Endothelial cell of umbilical vein (primary cell): Measurements from ENCODE around the gene FAM53B. TPM values are rescaled to one million over a fixed set of nuclear protein-coding genes. Genes with fewer than 3 reads are reported as not detected.
A peak's percentile ranks its signal among the peaks of the same experiment; 100 is the strongest.

Experiments used
- BruUV-seq: library from RNA; stranded (reverse); fragments of 400-500 nt; replicated peaks from 2 replicates; lab custom pipeline; 2021; lab: Mats Ljungman, UMichigan
- CTCF ChIA-PET: fragments of 300-600, 350-600 bp; sonication (Branson Sonifier 250); formaldehyde crosslinking; loops from one replicate; lab custom pipeline; 2021; ENCODE audit warnings: antibody characterized with exemption, inconsistent platforms; lab: Charles Lee
- POLR2A ChIA-PET: fragments of 300-600, 350-600 bp; sonication (Branson Sonifier 250); formaldehyde crosslinking; loops from one replicate; lab custom pipeline; 2021; ENCODE audit warnings: antibody characterized with exemption, inconsistent platforms; lab: Charles Lee
- DNase-seq: peaks from one replicate; pipeline ENCODE4 v3.0.0-alpha.2; 2011; ENCODE audit warnings: low read depth, low spot score
- FAIRE-seq: peaks from 2 replicates; lab custom pipeline; 2011; peaks lifted over from hg19 to GRCh38; lab: Jason Lieb, UNC
- H2AFZ ChIP-seq: 2 replicates; pipeline ENCODE4 v1.6.0; 2012; ENCODE audit warnings: low read depth, low read length, control low read depth, inconsistent platforms
- H3K27ac ChIP-seq: 2 replicates; pipeline ENCODE4 v1.5.1; 2011; ENCODE audit warnings: low read depth, mild to moderate bottlenecking, control low read depth, low read length, moderate library complexity; ENCODE audit not compliant: insufficient read depth
- H3K27me3 ChIP-seq, 2 experiments: 2 replicates each; pipeline versions ENCODE4 v1.6.0 to v1.6.1; 2011; ENCODE audit warnings: low read length in 2 of 2, mixed read lengths in 1 of 2; ENCODE audit not compliant: control insufficient read depth in 2 of 2, insufficient read depth in 2 of 2
- H3K36me3 ChIP-seq, 2 experiments: 2 replicates in 1 of 2; 3 replicates in 1 of 2; pipeline ENCODE4 v1.5.1; 2011; ENCODE audit warnings: low read length in 2 of 2, mild to moderate bottlenecking in 1 of 2, moderate library complexity in 1 of 2; ENCODE audit not compliant: control insufficient read depth in 2 of 2, insufficient read depth in 2 of 2; ENCODE audit errors: extremely low read depth in 1 of 2
- H3K4me1 ChIP-seq: 3 replicates; pipeline ENCODE4 v1.5.1; 2011; ENCODE audit warnings: mild to moderate bottlenecking, low read length; ENCODE audit not compliant: control insufficient read depth, insufficient read depth; ENCODE audit errors: extremely low read depth
- H3K4me2 ChIP-seq: 2 replicates; pipeline ENCODE4 v1.6.1; 2011; ENCODE audit warnings: low read length, control low read depth, mixed read lengths; ENCODE audit not compliant: insufficient read depth
- H3K4me3 ChIP-seq, 3 experiments: fragments of 200-600 bp in 1 of 3; sonication (generic), shearing (Covaris generic) in 1 of 3; replicated peaks in 1 of 3; 2 replicates each; pipeline ENCODE4 v1.5.1; 2011 to 2016; ENCODE audit warnings: control low read depth in 3 of 3, low read length in 3 of 3, mild to moderate bottlenecking in 2 of 3, inconsistent platforms in 1 of 3, low read depth in 1 of 3, moderate library complexity in 1 of 3; ENCODE audit not compliant: insufficient read depth in 1 of 3
- H3K79me2 ChIP-seq: 2 replicates; pipeline ENCODE4 v1.6.0; 2012; ENCODE audit warnings: low read length, inconsistent platforms; ENCODE audit not compliant: control insufficient read depth, insufficient read depth
- H3K9ac ChIP-seq: replicated peaks from 2 replicates; pipeline ENCODE3; 2011; ENCODE audit warnings: low read length, control low read depth; ENCODE audit not compliant: insufficient read depth; ENCODE audit errors: extremely low read depth
- H3K9me1 ChIP-seq: replicated peaks from 3 replicates; pipeline ENCODE4 v1.6.0; 2011; ENCODE audit warnings: mild to moderate bottlenecking, low read length; ENCODE audit not compliant: control insufficient read depth, insufficient read depth; ENCODE audit errors: extremely low read depth
- H3K9me3 ChIP-seq: replicated peaks from 2 replicates; pipeline ENCODE4 v1.5.1; 2012; ENCODE audit warnings: low read length, inconsistent platforms; ENCODE audit not compliant: control insufficient read depth, insufficient read depth
- H4K20me1 ChIP-seq: replicated peaks from 2 replicates; pipeline ENCODE3; 2011; ENCODE audit warnings: mild to moderate bottlenecking, low read length; ENCODE audit not compliant: control insufficient read depth, insufficient read depth; ENCODE audit errors: extremely low read depth
- CTCF ChIP-seq, 2 donors: IDR thresholded peaks; 1 replicate in 1 of 2; 2 replicates in 1 of 2; pipeline ENCODE4 v1.5.1; 2011; ENCODE audit warnings: low read length in 2 of 2, mild to moderate bottlenecking in 2 of 2, moderate library complexity in 2 of 2, control low read depth in 1 of 2, inconsistent platforms in 1 of 2, low read depth in 1 of 2; ENCODE audit not compliant: insufficient read depth in 1 of 2; ENCODE audit errors: extremely low read depth in 1 of 2
- FOS ChIP-seq: IDR thresholded peaks from 2 replicates; pipeline ENCODE4 v1.6.1; 2011; ENCODE audit warnings: mild to moderate bottlenecking, low read length, moderate library complexity, borderline replicate concordance; ENCODE audit not compliant: insufficient read depth
- POLR2AphosphoS5 ChIP-seq: IDR thresholded peaks from 2 replicates; pipeline ENCODE4 v1.6.1; 2012; ENCODE audit warnings: low read depth, mild to moderate bottlenecking, control low read depth, low read length, moderate library complexity; ENCODE audit not compliant: insufficient read depth
- dilution Hi-C: fragments of 300-500 bp; cut with MboI; formaldehyde crosslinking; loops from one replicate; pipeline ENCODE4 v1.15.0; 2019; ENCODE audit warnings: low sequenced_read_pairs; ENCODE audit not compliant: extremely low pct_ligation_motif_present
- intact Hi-C: fragments of 100-400 bp; cut with micrococcal nuclease; formaldehyde crosslinking; loops from one replicate; pipeline ENCODE4 v1.10.0; 2022
- polyA plus RNA-seq, 4 experiments: library from polyadenylated mRNA; depleted of rRNA in 3 of 4; stranded (reverse) in 3 of 4; unstranded in 1 of 4; fragments of >200 nt; gene quantifications; 2 replicates each; pipeline versions ENCODE4 v1.2.1 to v1.2.3, GENCODE V29; 2011 to 2012; ENCODE audit warnings: missing spikeins in 1 of 4
- total RNA-seq: library from RNA; stranded (reverse); gene quantifications from 2 replicates; pipeline ENCODE4 v1.2.3, GENCODE V29; 2021

The FAM53B gene
- total and polyA plus RNA-seq, 2 donors (not counting 3 experiments of a cell fraction or from before 2014, with no cell fraction given), result 8.5 to 21.1 TPM

- CTCF ChIA-PET, result interaction anchor here (1.0 to 4.4 kb wide), 8 partner anchors 10 to 98 kb away, joined by 3 to 50 read pairs (median 4); no protein-coding TSS in a partner anchor
- BruUV-seq, result no TSS peak
- Histone ChIP-seq H3K27me3 (no peaks in the 10 kb centered on the region), H3K4me1 (peaks cover 35% of the 10 kb centered on the region), H3K27ac (peak overlapping the region; percentile 36), H3K4me3 (no peak overlapping the region), H4K20me1 (no peaks in the 10 kb centered on the region), H3K36me3 (no peaks in the 10 kb centered on the region), H3K4me2 (no peak overlapping the region), H3K9me3 (no peaks in the 10 kb centered on the region), H2AFZ (no peak overlapping the region), H3K9me1 (no peaks in the 10 kb centered on the region), H3K9ac (no peak overlapping the region), H3K79me2 (peaks cover 5% of the 10 kb centered on the region)
- dilution Hi-C loops (no loop called here), intact Hi-C loops (loop anchor here (2.0 to 10.0 kb wide), 4 partner anchors 35 to 231 kb away; partner anchors contain the start of gene ABRAXAS2)
- POLR2A ChIA-PET, result no interaction called here
- peak; percentile 57 for FAIRE-seq
- DNase-seq, result peak; percentile 46
- TF ChIP-seq POLR2AphosphoS5 (peak; percentile 14), FOS (no peak), CTCF (IDR thresholded peaks at IDR 0.05; ENCODE audit: extremely low read depth in 1 of 2, insufficient read depth in 1 of 2, low read depth in 1 of 2, low read length in 2 of 2) (peak; percentile 25)
Observed at GRCh38 chr10:124647421-124648130, 96.6 kb downstream of the FAM53B start.
